Gastrocnemius medialis (tissue), 4 donors: ENCODE results near the gene HDAC4. TPM values are rescaled to one million over a fixed set of nuclear protein-coding genes. Genes with fewer than 3 reads are reported as not detected.

Experiments used
- ATAC-seq, 2 donors: fragments of 150-250 bp; one replicate each; pipeline ENCODE4 v1.9.1; 2016
- DNase-seq, 2 donors: peaks; one replicate each; pipeline ENCODE4 v3.0.0-alpha.2; 2019
- H3K27ac ChIP-seq, 4 donors: fragments of 200-600 bp; sonication (generic); 1 replicate in 1 of 4; 2 replicates in 3 of 4; pipeline ENCODE4 v1.5.1; 2016 to 2018; ENCODE audit warnings: mild to moderate bottlenecking in 2 of 4, moderate library complexity in 1 of 4
- H3K27me3 ChIP-seq, 3 donors: fragments of 200-600 bp; sonication (generic) in 2 of 3; 1 replicate in 1 of 3; 2 replicates in 2 of 3; pipeline versions ENCODE4 v1.5.1 to v1.6.0; 2016 to 2019; ENCODE audit warnings: mild to moderate bottlenecking in 1 of 3, moderate library complexity in 1 of 3
- H3K36me3 ChIP-seq, 2 donors: fragments of 200-600 bp; sonication (generic) in 1 of 2; one replicate each; pipeline ENCODE4 v1.5.1; 2017 to 2018
- H3K4me1 ChIP-seq, 2 donors: fragments of 200-600 bp; sonication (generic) in 1 of 2; one replicate each; pipeline ENCODE4 v1.5.1; 2016 to 2017; ENCODE audit warnings: mild to moderate bottlenecking in 2 of 2
- H3K4me3 ChIP-seq, 4 donors: fragments of 200-600 bp; sonication (generic) in 3 of 4; 1 replicate in 1 of 4; 2 replicates in 3 of 4; pipeline ENCODE4 v1.5.1; 2016 to 2019; ENCODE audit warnings: mild to moderate bottlenecking in 2 of 4
- H3K9me3 ChIP-seq, 3 donors: fragments of 200-600 bp; sonication (generic) in 2 of 3; 1 replicate in 1 of 3; 2 replicates in 2 of 3; pipeline ENCODE4 v1.5.1; 2016 to 2019
- POLR2A ChIP-seq, 2 donors: fragments of 450-650 bp; IDR thresholded peaks; one replicate each; pipeline ENCODE4 v1.6.1; 2017; ENCODE audit warnings: antibody characterized with exemption in 2 of 2, mild to moderate bottlenecking in 2 of 2, moderate library complexity in 2 of 2
- in situ Hi-C, 4 donors: fragments of 200-750 bp; cut with MboI; loops; one replicate each; pipeline versions ENCODE4 v1.15.0 to v1.8.0; 2017; ENCODE audit warnings: low sequenced_read_pairs in 4 of 4
- intact Hi-C: fragments of 100-400 bp; cut with DNase I; formaldehyde crosslinking; loops from one replicate; pipeline ENCODE4 v1.15.1; 2023; ENCODE audit warnings: low total_unique reads
- total RNA-seq, 4 donors: library from RNA; depleted of rRNA; stranded (reverse); fragments of >200 nt; gene quantifications; one replicate each; pipeline versions ENCODE4 v1.1.0 to v1.2.3, GENCODE V29; 2016
- TF ChIP-seq, protein P1 (sequence below), 5 experiments: fragments of 450-650 bp in 3 of 5; fragments of 200-600 bp in 2 of 5; sonication (generic) in 2 of 5; IDR thresholded peaks in 4 of 5; conservative IDR thresholded peaks in 1 of 5; 1 replicate in 4 of 5; 2 replicates in 1 of 5; pipeline ENCODE4 v1.5.1; 2016 to 2019; ENCODE audit warnings: antibody characterized with exemption in 5 of 5, mild to moderate bottlenecking in 3 of 5, moderate library complexity in 3 of 5

Gene HDAC4
- total RNA-seq, 4 donors from 2014 or later = 23.6 to 257 (median 119) TPM

DNA sequence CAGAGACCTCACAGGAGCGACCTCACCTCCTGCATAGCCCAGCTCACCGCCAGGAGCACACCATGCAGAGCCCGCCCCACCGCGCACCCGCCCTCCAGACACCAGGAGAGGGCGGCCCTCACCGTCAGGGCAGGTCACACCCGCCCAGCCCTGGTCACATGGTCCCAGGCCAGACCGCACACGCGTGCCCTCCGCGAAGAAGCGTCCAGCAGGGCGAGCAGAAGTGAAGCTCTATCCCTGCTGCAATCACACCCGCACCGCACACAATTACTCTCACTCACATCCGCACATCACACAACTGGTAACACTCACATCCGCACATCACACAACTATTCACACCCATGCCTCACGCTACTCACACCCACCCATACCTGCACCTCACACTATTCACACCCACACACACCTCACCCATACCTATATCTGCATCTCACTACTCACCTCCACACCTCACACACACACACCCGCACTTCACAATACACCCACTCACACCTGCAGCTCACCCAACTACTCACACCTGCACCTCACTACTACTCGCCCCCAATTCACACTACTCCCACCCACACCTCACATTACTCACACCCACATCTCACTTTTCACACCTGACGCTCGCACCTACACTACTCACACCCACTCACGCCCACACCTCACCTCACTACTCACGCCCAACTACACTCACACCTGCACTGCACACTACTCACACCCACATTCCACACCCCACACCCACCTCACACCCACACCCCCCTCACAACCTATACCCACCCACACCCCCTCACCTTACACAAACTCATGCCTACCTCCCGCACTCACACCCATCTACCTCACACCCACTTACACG is 242.0 kb downstream of the HDAC4 start:
- Histone ChIP-seq H3K4me3 (no peak overlapping the region), H3K36me3 (peaks cover 0 to 65% of the 10 kb centered on the region in 2 donors), H3K27me3 (no peaks in the 10 kb centered on the region), H3K4me1 (peaks cover 0 to 9% of the 10 kb centered on the region in 2 donors), H3K27ac (peak overlapping the region; percentile 71 to 93 (median 86)), H3K9me3 (no peaks in the 10 kb centered on the region)
- in situ Hi-C loops (no loop called here), intact Hi-C loops (no loop called here)
- DNase-seq = peak in 1 of 2 donors; percentile 33
- TF ChIP-seq POLR2A (IDR thresholded peaks at IDR 0.05) = no peak
- TF ChIP-seq, protein P1, sequence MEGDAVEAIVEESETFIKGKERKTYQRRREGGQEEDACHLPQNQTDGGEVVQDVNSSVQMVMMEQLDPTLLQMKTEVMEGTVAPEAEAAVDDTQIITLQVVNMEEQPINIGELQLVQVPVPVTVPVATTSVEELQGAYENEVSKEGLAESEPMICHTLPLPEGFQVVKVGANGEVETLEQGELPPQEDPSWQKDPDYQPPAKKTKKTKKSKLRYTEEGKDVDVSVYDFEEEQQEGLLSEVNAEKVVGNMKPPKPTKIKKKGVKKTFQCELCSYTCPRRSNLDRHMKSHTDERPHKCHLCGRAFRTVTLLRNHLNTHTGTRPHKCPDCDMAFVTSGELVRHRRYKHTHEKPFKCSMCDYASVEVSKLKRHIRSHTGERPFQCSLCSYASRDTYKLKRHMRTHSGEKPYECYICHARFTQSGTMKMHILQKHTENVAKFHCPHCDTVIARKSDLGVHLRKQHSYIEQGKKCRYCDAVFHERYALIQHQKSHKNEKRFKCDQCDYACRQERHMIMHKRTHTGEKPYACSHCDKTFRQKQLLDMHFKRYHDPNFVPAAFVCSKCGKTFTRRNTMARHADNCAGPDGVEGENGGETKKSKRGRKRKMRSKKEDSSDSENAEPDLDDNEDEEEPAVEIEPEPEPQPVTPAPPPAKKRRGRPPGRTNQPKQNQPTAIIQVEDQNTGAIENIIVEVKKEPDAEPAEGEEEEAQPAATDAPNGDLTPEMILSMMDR (IDR thresholded peaks at IDR 0.05 in 4 of 5, conservative IDR thresholded peaks at IDR 0.05 in 1 of 5) = no peak
- no peak for ATAC-seq

DNA sequence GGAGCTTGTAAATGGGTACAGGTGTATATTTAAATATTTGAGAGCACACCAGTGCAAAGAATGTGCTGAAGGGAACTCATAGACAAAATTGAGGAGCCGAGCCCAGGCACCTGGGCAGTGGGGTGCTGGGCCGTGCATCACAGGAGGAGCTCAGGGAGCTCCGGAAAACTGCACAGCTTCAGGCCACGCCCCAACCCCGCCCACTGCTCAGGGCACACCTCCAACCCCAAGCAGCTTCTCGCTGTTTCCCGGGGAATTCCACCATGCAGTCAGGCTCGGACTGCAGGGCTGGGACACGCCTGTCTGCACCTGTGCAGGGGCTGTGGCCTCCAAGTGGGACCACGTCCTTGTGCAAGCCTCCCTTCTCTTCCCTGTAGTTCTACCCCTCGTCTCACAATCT is 243.0 kb downstream of the HDAC4 start:
- intact Hi-C loops (no loop called here), in situ Hi-C loops (no loop called here)
- Histone ChIP-seq H3K27me3 (no peaks in the 10 kb centered on the region), H3K4me3 (no peak overlapping the region), H3K36me3 (peaks cover 0 to 54% of the 10 kb centered on the region in 2 donors), H3K27ac (peak overlapping the region; percentile 71 to 93 (median 86)), H3K9me3 (no peaks in the 10 kb centered on the region), H3K4me1 (peaks cover under 1 to 16% of the 10 kb centered on the region in 2 donors)
- peak in 1 of 2 donors; percentile 42 for DNase-seq
- no peak for TF ChIP-seq POLR2A (IDR thresholded peaks at IDR 0.05)
- TF ChIP-seq, protein P1 (IDR thresholded peaks at IDR 0.05 in 4 of 5, conservative IDR thresholded peaks at IDR 0.05 in 1 of 5) = no peak
- no peak for ATAC-seq

DNA sequence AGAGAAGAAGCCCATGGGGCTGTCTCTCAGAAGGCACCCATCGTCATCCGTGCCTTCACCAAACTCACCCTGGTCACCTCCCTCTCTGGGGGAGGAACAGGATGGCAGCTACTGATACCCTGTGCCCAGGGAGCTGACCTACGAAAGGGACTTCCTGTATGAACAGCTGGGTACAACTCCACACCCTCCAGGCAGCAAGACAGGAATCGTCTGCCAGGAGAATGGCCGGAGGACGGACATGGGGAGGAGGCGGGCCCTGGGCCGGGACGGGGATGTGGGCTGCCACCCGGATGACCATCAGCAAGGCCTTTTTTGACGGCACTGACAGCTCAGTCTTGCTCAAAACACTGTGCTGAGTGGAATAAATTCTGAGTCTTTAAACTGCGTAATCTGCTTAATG is 243.6 kb downstream of the HDAC4 start:
- TF ChIP-seq, protein P1 (IDR thresholded peaks at IDR 0.05 in 4 of 5, conservative IDR thresholded peaks at IDR 0.05 in 1 of 5) = no peak
- no peak for TF ChIP-seq POLR2A (IDR thresholded peaks at IDR 0.05)
- Histone ChIP-seq H3K27me3 (no peaks in the 10 kb centered on the region), H3K36me3 (peaks cover 0 to 49% of the 10 kb centered on the region in 2 donors), H3K4me1 (peaks cover 5 to 21% of the 10 kb centered on the region in 2 donors), H3K9me3 (no peaks in the 10 kb centered on the region), H3K4me3 (no peak overlapping the region), H3K27ac (peak overlapping the region; percentile 71 to 93 (median 86))
- DNase-seq (peak; percentile 40 to 52), ATAC-seq (peak; percentile 32 to 50)
- intact Hi-C loops (no loop called here), in situ Hi-C loops (no loop called here)

DNA sequence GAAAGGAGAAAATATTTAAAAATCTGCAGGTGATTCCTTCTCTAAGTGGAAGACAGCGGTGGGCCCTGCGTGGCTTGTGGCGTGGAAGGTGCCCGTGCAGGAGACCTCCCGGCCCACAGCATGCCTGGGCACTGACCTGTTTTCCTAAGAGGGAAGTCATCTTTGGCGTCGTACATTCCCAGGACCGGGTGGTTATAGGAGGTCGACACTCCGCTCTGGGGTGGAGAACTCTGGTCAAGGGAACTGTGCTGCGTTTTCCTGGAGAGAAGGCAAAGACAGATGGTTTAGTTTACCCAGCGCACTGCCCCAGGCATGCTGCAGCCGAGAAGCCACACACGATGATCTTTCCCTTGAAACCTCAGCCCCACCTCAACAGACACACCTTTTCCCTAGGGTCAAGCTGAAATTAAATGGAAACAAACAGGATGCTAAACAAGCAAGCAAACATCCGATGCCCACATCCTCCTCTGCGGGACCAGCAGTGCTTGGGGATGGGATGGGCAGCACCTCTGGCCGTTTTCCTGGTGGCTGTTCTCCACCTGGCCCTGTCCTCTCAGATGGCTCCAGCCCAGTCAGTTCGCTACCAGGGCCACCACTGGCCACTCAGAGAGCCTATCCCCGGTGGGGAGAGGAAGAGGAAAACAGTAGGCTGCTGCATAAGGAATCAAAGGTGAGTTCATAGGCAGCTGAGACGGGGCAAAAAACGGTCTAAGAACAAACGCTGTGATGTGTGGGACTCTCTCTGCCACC is 244.1 kb downstream of the HDAC4 start:
- intact Hi-C loops = no loop called here
- H3K27me3 ChIP-seq = no peaks in the 10 kb centered on the region
- ATAC-seq (no peak), DNase-seq (peak in 1 of 2 donors; percentile 14)
- no peak for TF ChIP-seq POLR2A (IDR thresholded peaks at IDR 0.05)
- TF ChIP-seq, protein P1 (IDR thresholded peaks at IDR 0.05 in 4 of 5, conservative IDR thresholded peaks at IDR 0.05 in 1 of 5) = no peak
- peak overlapping the region; percentile 71 to 93 (median 86) for H3K27ac ChIP-seq
- H3K4me3 ChIP-seq = no peak overlapping the region
- peaks cover 10 to 24% of the 10 kb centered on the region in 2 donors for H3K4me1 ChIP-seq
- in situ Hi-C loops = no loop called here
- no peaks in the 10 kb centered on the region for H3K9me3 ChIP-seq
- peaks cover 0 to 43% of the 10 kb centered on the region in 2 donors for H3K36me3 ChIP-seq
